ENCODE data around the gene ZBTB49. TPM values are rescaled to one million over a fixed set of nuclear protein-coding genes. Genes with fewer than 3 reads are reported as not detected.

The ZBTB49 gene
- total RNA-seq, 1 experiment from 2014 or later: 4.2 TPM

DNA sequence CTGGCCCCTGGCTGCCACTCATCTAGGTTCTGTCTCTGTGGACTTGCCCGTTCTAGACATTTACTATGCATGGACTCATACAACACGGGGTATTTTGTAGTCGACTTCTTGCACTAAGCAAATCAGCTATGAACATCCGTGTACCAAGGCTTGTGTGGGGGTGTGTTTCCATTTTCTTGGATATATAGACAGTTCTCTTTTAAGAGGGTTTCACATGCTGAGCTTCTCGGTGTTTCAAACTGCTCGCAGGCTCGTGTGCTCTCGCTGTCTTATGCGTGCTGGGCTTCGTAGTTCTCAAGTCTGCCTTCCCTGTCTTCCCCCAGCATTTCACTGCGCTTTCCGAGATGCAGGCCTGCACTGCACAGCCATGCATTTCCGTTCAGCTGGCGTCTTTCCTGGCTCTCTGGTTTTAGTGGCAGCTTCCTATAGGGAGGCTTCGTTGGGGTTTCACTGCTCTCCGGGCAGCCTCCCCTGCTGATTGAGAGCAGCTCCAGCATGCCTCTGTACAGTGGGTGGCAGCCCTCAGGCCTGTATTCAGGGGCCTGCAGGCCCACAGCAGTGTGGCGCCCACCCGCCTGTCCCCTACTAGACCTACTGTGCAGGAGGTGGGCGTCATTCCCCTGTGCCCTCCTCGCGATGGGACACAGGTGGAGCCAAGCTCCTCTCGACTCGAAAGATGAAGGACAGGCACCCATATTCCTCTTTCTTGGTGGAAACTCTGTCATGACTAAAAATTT, 27.6 kb downstream of the ZBTB49 start:
- TF ChIP-seq, protein P1, sequence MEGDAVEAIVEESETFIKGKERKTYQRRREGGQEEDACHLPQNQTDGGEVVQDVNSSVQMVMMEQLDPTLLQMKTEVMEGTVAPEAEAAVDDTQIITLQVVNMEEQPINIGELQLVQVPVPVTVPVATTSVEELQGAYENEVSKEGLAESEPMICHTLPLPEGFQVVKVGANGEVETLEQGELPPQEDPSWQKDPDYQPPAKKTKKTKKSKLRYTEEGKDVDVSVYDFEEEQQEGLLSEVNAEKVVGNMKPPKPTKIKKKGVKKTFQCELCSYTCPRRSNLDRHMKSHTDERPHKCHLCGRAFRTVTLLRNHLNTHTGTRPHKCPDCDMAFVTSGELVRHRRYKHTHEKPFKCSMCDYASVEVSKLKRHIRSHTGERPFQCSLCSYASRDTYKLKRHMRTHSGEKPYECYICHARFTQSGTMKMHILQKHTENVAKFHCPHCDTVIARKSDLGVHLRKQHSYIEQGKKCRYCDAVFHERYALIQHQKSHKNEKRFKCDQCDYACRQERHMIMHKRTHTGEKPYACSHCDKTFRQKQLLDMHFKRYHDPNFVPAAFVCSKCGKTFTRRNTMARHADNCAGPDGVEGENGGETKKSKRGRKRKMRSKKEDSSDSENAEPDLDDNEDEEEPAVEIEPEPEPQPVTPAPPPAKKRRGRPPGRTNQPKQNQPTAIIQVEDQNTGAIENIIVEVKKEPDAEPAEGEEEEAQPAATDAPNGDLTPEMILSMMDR (IDR thresholded peaks at IDR 0.05): no peak

DNA sequence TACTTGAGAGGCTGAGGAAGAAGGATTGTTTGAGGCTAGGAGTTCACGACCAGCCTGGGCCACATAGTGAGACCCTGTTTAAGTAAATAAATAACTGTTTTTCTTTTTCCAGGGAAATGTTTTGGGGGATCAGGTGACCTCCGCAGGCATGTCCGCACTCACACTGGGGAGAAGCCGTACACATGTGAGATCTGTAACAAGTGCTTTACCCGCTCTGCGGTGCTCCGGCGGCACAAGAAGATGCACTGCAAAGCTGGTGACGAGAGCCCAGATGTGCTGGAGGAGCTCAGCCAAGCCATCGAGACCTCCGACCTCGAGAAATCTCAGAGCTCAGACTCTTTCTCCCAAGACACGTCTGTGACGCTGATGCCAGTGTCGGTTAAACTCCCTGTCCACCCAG, 30.5 kb downstream of the ZBTB49 start:
- Histone ChIP-seq H3K27ac (ENCODE audit: low read length) (no peak overlapping the region), H3K36me3 (ENCODE audit: control insufficient read depth, insufficient read depth, low read length) (no peaks in the 10 kb centered on the region; the same call in 1 of the 2 replicates), H3K4me1 (ENCODE audit: control insufficient read depth, insufficient read depth, low read length) (no peaks in the 10 kb centered on the region), H3K9me3 (ENCODE audit: control insufficient read depth, insufficient read depth, low read depth, low read length) (no peaks in the 10 kb centered on the region), H3K27me3 (ENCODE audit: control insufficient read depth, insufficient read depth, low read length) (no peaks in the 10 kb centered on the region), H3K4me3 (ENCODE audit: low read depth in 2 of 2, low read length in 2 of 2) (no peak overlapping the region)
- ATAC-seq (no peak), DNase-seq (ENCODE audit: low read depth, low spot score) (no peak)
- BruUV-seq (replicated peaks): no TSS peak
- POLR2A ChIA-PET: no interaction called here
- in situ Hi-C loops (cut with HindIII; ENCODE audit: low pct_unique_long_range_greater_than_20kb, low sequenced_read_pairs) (no loop called here), intact Hi-C loops (cut with micrococcal nuclease; ENCODE audit: unreplicated experiment) (no loop called here)
- CTCF ChIA-PET: no interaction called here
- TF ChIP-seq POLR2AphosphoS5 (IDR thresholded peaks at IDR 0.05; ENCODE audit: low read depth, low read length) (no peak), TCF7L2 (IDR thresholded peaks at IDR 0.05; ENCODE audit: low read depth, low read length) (no peak), SIN3A (IDR thresholded peaks at IDR 0.05; ENCODE audit: borderline replicate concordance, insufficient read depth, low read depth, low read length) (no peak)
- TF ChIP-seq, protein P1 (IDR thresholded peaks at IDR 0.05): no peak
- TF ChIP-seq, protein P2, sequence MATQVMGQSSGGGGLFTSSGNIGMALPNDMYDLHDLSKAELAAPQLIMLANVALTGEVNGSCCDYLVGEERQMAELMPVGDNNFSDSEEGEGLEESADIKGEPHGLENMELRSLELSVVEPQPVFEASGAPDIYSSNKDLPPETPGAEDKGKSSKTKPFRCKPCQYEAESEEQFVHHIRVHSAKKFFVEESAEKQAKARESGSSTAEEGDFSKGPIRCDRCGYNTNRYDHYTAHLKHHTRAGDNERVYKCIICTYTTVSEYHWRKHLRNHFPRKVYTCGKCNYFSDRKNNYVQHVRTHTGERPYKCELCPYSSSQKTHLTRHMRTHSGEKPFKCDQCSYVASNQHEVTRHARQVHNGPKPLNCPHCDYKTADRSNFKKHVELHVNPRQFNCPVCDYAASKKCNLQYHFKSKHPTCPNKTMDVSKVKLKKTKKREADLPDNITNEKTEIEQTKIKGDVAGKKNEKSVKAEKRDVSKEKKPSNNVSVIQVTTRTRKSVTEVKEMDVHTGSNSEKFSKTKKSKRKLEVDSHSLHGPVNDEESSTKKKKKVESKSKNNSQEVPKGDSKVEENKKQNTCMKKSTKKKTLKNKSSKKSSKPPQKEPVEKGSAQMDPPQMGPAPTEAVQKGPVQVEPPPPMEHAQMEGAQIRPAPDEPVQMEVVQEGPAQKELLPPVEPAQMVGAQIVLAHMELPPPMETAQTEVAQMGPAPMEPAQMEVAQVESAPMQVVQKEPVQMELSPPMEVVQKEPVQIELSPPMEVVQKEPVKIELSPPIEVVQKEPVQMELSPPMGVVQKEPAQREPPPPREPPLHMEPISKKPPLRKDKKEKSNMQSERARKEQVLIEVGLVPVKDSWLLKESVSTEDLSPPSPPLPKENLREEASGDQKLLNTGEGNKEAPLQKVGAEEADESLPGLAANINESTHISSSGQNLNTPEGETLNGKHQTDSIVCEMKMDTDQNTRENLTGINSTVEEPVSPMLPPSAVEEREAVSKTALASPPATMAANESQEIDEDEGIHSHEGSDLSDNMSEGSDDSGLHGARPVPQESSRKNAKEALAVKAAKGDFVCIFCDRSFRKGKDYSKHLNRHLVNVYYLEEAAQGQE (IDR thresholded peaks at IDR 0.05; ENCODE audit: insufficient read depth in 1 of 2, low read depth in 2 of 2, low read length in 1 of 2): no peak

More for the DNA sequence above, 27.6 kb downstream of the ZBTB49 start:
- no peaks in the 10 kb centered on the region for H3K4me1 ChIP-seq (ENCODE audit: control insufficient read depth, insufficient read depth, low read length)
- H3K4me3 ChIP-seq (ENCODE audit: low read depth in 2 of 2, low read length in 2 of 2): no peak overlapping the region
- in situ Hi-C loops (cut with HindIII; ENCODE audit: low pct_unique_long_range_greater_than_20kb, low sequenced_read_pairs) (no loop called here), intact Hi-C loops (cut with micrococcal nuclease; ENCODE audit: unreplicated experiment) (no loop called here)
- ATAC-seq (no peak), DNase-seq (ENCODE audit: low read depth, low spot score) (no peak)
- BruUV-seq (replicated peaks): no TSS peak
- CTCF ChIA-PET: no interaction called here
- H3K9me3 ChIP-seq (ENCODE audit: control insufficient read depth, insufficient read depth, low read depth, low read length): no peaks in the 10 kb centered on the region
- H3K27me3 ChIP-seq (ENCODE audit: control insufficient read depth, insufficient read depth, low read length): no peaks in the 10 kb centered on the region
- H3K36me3 ChIP-seq (ENCODE audit: control insufficient read depth, insufficient read depth, low read length): no peaks in the 10 kb centered on the region; the same call in 1 of the 2 replicates
- POLR2A ChIA-PET: no interaction called here
- H3K27ac ChIP-seq (ENCODE audit: low read length): no peak overlapping the region
